Subcutaneous abdominal adipose tissue (tissue), 5 donors: ENCODE data around the gene AP4M1.

Experiments used
- H3K27ac ChIP-seq: one replicate; pipeline ENCODE4 v1.7.0; 2013; ENCODE audit warnings: low read depth, mild to moderate bottlenecking, inconsistent platforms, low read length, moderate library complexity
- H3K27me3 ChIP-seq, 5 donors: one replicate each; pipeline ENCODE4 v1.7.0; 2013; ENCODE audit warnings: low read length in 5 of 5, inconsistent platforms in 1 of 5; ENCODE audit not compliant: control insufficient read depth in 5 of 5, insufficient read depth in 4 of 5
- H3K36me3 ChIP-seq, 5 donors: one replicate each; pipeline ENCODE4 v1.7.0; 2013; ENCODE audit warnings: low read length in 5 of 5; ENCODE audit not compliant: control insufficient read depth in 5 of 5, insufficient read depth in 5 of 5
- H3K4me1 ChIP-seq, 5 donors: one replicate each; pipeline ENCODE4 v1.7.0; 2013; ENCODE audit warnings: low read length in 5 of 5, mild to moderate bottlenecking in 3 of 5, moderate library complexity in 1 of 5; ENCODE audit not compliant: control insufficient read depth in 5 of 5, insufficient read depth in 5 of 5
- H3K4me3 ChIP-seq, 5 donors: one replicate each; pipeline ENCODE4 v1.7.0; 2013; ENCODE audit warnings: low read length in 5 of 5, low read depth in 1 of 5
- H3K9ac ChIP-seq, 5 donors: one replicate each; pipeline ENCODE4 v1.7.0; 2013; ENCODE audit warnings: low read length in 5 of 5, mild to moderate bottlenecking in 4 of 5, moderate library complexity in 3 of 5
- H3K9me3 ChIP-seq, 5 donors: one replicate each; pipeline ENCODE4 v1.7.0; 2013; ENCODE audit warnings: low read length in 5 of 5; ENCODE audit not compliant: control insufficient read depth in 5 of 5
- donor health status: healthy.
- donor health status: healthy.
- donor health status: healthy.
- donor health status: healthy.
- donor health status: healthy.

AP4M1 gene, protein sequence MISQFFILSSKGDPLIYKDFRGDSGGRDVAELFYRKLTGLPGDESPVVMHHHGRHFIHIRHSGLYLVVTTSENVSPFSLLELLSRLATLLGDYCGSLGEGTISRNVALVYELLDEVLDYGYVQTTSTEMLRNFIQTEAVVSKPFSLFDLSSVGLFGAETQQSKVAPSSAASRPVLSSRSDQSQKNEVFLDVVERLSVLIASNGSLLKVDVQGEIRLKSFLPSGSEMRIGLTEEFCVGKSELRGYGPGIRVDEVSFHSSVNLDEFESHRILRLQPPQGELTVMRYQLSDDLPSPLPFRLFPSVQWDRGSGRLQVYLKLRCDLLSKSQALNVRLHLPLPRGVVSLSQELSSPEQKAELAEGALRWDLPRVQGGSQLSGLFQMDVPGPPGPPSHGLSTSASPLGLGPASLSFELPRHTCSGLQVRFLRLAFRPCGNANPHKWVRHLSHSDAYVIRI

DNA sequence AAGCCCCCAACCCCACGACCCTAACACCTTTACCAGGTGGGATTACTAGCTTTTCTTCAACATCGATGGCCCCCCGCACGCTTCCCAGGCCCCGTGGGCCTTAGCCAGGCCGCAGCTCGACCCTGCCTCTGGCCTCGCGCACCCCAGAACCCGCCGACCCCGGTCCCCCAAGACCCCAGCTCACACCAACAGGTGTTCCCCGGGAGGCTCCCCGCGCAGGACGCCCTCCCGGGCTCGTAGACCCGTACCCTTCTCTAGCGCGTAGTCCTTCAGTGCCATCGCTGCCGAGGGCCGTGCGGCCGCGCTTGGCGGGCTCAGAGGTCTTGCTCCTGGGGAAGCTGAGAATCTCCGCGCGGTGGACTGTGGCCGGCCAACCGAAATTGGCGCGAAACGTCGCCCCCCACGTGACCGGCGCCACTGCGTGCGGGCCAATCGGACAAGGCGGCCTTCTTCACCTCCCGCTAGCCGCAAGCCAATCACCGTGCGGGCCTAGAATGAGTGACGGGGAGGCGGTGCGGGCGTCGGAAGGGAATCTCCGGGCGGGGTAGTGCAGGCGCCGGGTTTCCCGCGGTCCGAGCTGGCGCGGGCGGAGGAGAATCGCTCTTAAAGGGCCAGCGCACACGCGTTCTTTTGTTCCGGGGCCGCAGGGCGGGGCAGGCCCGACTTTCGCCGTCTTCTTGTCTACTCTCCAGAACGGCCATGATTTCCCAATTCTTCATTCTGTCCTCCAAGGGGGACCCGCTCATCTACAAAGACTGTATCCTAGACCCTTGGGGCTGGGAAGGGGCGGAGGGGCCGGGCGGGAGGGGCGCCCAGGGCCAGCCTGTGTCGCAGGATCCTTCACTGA is at the start of gene AP4M1, which contains the start of gene MCM7:
AP4M1 (plus strand) TSS at position 628 of the 847 bp plus-strand sequence; CDS start at position 700, 72 bp downstream.
MCM7 (minus strand) TSS at position 382 of the 847 bp plus-strand sequence; CDS start at position 279, 103 bp downstream.
- H3K4me1 ChIP-seq = peaks cover 6 to 31% (median 26%) of the 10 kb centered on the region in 5 donors
- peak within 1 kb of the TSS; percentile 63 to 85 (median 78) for H3K9ac ChIP-seq
- H3K27me3 ChIP-seq = no peaks in the 10 kb centered on the region
- H3K36me3 ChIP-seq = peaks cover 0 to 62% (median 53%) of the 10 kb centered on the region in 5 donors
- no peaks in the 10 kb centered on the region for H3K9me3 ChIP-seq
- H3K4me3 ChIP-seq = peak within 1 kb of the TSS; percentile 81 to 84 (median 81)
- peak within 1 kb of the TSS; percentile 89 for H3K27ac ChIP-seq

GRCh38 chr7:100053215-100053614 is 48.2 kb upstream of the AP4M1 start:
- Histone ChIP-seq H3K4me3 (no peak overlapping the region), H3K9ac (no peak overlapping the region), H3K36me3 (peaks cover 3 to 18% (median 16%) of the 10 kb centered on the region in 5 donors), H3K4me1 (peaks cover 0 to 15% (median 11%) of the 10 kb centered on the region in 5 donors), H3K9me3 (no peaks in the 10 kb centered on the region), H3K27me3 (no peaks in the 10 kb centered on the region), H3K27ac (no peak overlapping the region)

DNA sequence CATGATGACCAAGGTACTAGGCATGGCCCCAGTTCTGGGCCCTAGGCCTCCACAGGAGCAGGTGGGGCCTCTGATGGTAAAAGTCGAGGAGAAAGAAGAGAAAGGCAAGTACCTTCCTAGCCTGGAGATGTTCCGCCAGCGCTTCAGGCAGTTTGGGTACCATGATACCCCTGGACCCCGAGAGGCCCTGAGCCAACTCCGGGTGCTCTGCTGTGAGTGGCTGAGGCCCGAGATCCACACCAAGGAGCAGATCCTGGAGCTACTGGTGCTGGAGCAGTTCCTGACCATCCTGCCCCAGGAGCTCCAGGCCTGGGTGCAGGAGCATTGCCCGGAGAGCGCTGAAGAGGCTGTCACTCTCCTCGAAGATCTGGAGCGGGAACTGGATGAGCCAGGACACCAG is 44.4 kb upstream of the AP4M1 start:
- no peaks in the 10 kb centered on the region for H3K9me3 ChIP-seq
- no peak overlapping the region for H3K4me3 ChIP-seq
- no peak overlapping the region for H3K9ac ChIP-seq
- H3K36me3 ChIP-seq = peaks cover 3 to 52% (median 38%) of the 10 kb centered on the region in 5 donors
- H3K4me1 ChIP-seq = no peaks in the 10 kb centered on the region
- no peak overlapping the region for H3K27ac ChIP-seq
- no peaks in the 10 kb centered on the region for H3K27me3 ChIP-seq

- Histone ChIP-seq H3K27me3 (no peaks in the 10 kb centered on the region), H3K9me3 (no peaks in the 10 kb centered on the region), H3K4me3 (no peak overlapping the region), H3K4me1 (no peaks in the 10 kb centered on the region), H3K27ac (no peak overlapping the region), H3K9ac (no peak overlapping the region), H3K36me3 (peaks cover 8 to 66% (median 48%) of the 10 kb centered on the region in 5 donors)
Observed at GRCh38 chr7:100059251-100059739, 42.1 kb upstream of the AP4M1 start.

DNA sequence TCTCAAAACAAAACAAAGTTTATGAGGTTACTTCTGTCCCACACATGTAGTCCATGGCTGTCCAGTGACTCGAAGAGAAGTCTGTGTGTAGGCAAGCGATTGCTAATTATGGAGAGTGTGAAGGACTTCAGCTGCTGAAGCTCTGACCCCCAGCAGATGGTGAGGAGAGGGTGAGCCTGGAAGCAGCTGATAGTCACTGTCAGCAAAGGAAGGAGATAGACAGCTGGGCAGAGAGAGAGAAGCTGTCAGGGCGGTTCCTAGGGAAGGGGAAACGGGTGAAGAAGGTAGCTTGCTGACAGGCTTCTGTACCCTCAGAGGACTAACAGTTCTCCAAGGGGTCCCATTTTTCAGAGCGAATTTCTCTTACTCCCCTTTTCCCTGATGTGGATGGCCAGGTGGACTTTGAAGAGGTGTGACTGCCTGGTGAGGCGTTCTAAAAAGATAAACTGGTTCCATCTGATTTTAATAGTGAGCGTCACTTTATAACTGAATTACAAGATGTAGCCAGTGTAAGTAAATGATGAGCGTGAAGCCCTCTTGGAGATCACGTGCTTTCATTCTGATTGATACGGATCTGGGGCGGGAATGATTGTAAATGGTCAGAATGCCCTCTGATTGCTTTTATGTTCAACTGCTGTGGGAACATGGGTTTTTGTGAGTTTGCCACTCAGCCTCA is 39.8 kb upstream of the AP4M1 start:
- Histone ChIP-seq H3K4me1 (peaks cover 0 to 11% (median 9%) of the 10 kb centered on the region in 5 donors), H3K9ac (no peak overlapping the region), H3K36me3 (peaks cover 8 to 75% (median 55%) of the 10 kb centered on the region in 5 donors), H3K27ac (no peak overlapping the region), H3K27me3 (no peaks in the 10 kb centered on the region), H3K4me3 (no peak overlapping the region), H3K9me3 (no peaks in the 10 kb centered on the region)

DNA sequence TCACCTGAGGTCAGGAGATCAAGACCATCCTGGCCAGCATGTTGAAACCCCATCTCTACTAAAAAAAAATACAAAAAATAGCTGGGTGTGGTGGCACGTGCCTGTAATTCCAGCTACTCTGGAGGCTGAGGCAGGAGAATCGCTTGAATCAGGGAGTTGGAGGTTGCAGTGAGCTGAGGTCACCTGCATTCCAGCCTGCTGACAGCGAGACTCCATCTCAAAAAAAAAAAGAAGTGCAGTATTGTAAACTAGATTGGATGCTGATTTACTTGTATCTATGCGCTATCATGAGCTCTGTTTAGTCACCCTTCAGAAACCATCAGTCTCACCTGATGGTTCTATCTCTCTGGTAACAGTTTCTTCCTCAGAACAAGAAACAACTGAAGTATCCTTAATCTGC is 38.1 kb upstream of the AP4M1 start:
- Histone ChIP-seq H3K9me3 (no peaks in the 10 kb centered on the region), H3K27me3 (no peaks in the 10 kb centered on the region), H3K9ac (no peak overlapping the region), H3K27ac (no peak overlapping the region), H3K36me3 (peaks cover 5 to 62% (median 44%) of the 10 kb centered on the region in 5 donors), H3K4me1 (peaks cover 0 to 11% (median 9%) of the 10 kb centered on the region in 5 donors), H3K4me3 (no peak overlapping the region)

DNA sequence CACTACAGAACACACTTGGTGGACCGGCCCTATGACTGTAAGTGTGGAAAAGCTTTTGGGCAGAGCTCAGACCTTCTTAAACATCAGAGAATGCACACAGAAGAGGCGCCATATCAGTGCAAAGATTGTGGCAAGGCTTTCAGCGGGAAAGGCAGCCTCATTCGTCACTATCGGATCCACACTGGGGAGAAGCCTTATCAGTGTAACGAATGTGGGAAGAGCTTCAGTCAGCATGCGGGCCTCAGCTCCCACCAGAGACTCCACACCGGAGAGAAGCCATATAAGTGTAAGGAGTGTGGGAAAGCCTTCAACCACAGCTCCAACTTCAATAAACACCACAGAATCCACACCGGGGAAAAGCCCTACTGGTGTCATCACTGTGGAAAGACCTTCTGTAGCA is 37.3 kb upstream of the AP4M1 start:
- Histone ChIP-seq H3K4me1 (peaks cover 0 to 11% (median 9%) of the 10 kb centered on the region in 5 donors), H3K9me3 (no peaks in the 10 kb centered on the region), H3K9ac (no peak overlapping the region), H3K27me3 (no peaks in the 10 kb centered on the region), H3K36me3 (peaks cover 5 to 58% (median 38%) of the 10 kb centered on the region in 5 donors), H3K27ac (no peak overlapping the region), H3K4me3 (no peak overlapping the region)

- no peak overlapping the region for H3K9ac ChIP-seq
- peaks cover 7 to 61% (median 43%) of the 10 kb centered on the region in 5 donors for H3K36me3 ChIP-seq
- H3K4me1 ChIP-seq = peaks cover 0 to 11% (median 9%) of the 10 kb centered on the region in 5 donors
- no peak overlapping the region for H3K4me3 ChIP-seq
- peaks cover 3 to 8% (median 6%) of the 10 kb centered on the region in 5 donors for H3K9me3 ChIP-seq
- H3K27ac ChIP-seq = peak overlapping the region; percentile 15
- H3K27me3 ChIP-seq = no peaks in the 10 kb centered on the region
Observed at GRCh38 chr7:100065452-100066186, 35.8 kb upstream of the AP4M1 start.

DNA sequence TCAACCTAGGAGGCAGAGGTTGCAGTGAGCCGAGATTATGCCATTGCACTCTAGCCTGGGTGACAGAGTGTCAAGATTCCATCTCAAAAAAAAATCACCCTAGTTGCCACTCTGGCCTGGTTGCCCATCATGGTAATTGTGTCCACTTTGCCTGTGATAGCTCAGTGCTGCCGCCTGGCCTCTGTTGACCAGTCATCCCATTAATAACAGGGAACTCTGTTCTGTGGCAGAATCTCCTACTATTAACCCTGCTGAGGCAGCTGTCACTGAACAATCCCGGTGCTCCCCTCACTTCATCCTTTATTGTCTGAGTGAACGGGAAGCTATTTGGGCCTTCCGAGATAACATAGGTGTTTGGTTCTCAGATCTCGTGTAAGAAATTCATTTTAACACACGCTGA is 34.5 kb upstream of the AP4M1 start:
- Histone ChIP-seq H3K9ac (no peak overlapping the region), H3K27ac (no peak overlapping the region), H3K9me3 (peaks cover 16 to 21% (median 19%) of the 10 kb centered on the region in 5 donors), H3K4me3 (no peak overlapping the region), H3K4me1 (peaks cover 4 to 11% (median 9%) of the 10 kb centered on the region in 5 donors), H3K36me3 (peaks cover 20 to 61% (median 47%) of the 10 kb centered on the region in 5 donors), H3K27me3 (no peaks in the 10 kb centered on the region)
